ENCODE measurements around the gene TMEM184B.
A peak's percentile ranks its signal among the peaks of the same experiment; 100 is the strongest.
"Not testable (repeated sequence)": the region's sequence is repeated elsewhere in the genome, so short reads cannot be mapped to it uniquely, and the experiment has no call there.

TMEM184B gene

DNA sequence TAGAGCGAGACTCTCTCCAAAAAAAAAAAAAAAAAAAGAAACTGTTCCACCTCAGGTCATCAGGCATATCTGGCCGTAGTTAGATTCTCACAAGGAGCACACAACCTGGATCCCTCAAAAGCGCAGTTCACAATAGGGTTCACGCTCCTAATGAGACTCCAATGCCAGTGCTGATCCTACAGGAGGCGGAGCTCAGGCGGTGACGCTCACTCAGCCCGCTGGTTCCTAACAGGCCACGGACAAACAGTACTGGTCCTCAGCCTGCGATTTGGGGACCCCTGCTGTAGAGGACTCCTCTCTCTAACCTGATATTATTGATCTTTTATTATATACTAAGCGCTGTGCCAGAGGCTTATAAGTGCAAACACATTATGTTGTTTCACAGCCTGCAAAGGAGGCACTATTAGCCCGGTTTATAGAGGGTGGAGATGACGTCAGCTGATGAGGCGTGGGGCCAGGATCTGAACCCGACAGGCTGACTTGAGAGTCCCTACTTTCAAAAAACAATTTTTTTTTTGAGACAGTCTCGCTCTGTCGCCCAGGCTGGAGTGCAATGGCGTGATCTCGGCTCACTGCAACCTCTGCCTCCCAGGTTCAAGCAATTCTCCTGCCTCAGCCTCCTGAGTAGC lies 75.9 kb downstream of the TMEM184B start:
- Mint-ChIP-seq H3K27ac (no peak overlapping the region), H3K36me3 (no peaks in the 10 kb centered on the region)
- CTCF ChIA-PET: interaction anchor here (0.6 kb wide), 1 partner anchor 13 kb away, joined by 3 read pairs; no protein-coding TSS in a partner anchor

GRCh38 chr22:38193580-38193979 lies 79.2 kb downstream of the TMEM184B start:
- Mint-ChIP-seq H3K27me3 (peaks cover 41% of the 10 kb centered on the region), H3K9me3 (no peaks in the 10 kb centered on the region), H3K27ac (no peak overlapping the region), H3K4me3 (no peak overlapping the region), H3K4me1 (peaks cover 13% of the 10 kb centered on the region), H3K36me3 (no peaks in the 10 kb centered on the region)
- DNase-seq: no peak
- CTCF ChIA-PET: interaction anchor here (1.9 kb wide), 1 partner anchor 8 kb away, joined by 8 read pairs; the partner anchor contains the start of gene MAFF

More for the DNA sequence above, 75.9 kb downstream of the TMEM184B start:
- H3K4me1 Mint-ChIP-seq: peaks cover 37% of the 10 kb centered on the region
- no peaks in the 10 kb centered on the region for H3K9me3 Mint-ChIP-seq
- no peak for DNase-seq
- no peak overlapping the region for H3K4me3 Mint-ChIP-seq
- H3K27me3 Mint-ChIP-seq: peaks cover 35% of the 10 kb centered on the region

- Mint-ChIP-seq H3K4me3 (no peak overlapping the region), H3K27me3 (peaks cover 52% of the 10 kb centered on the region), H3K4me1 (peaks cover 13% of the 10 kb centered on the region), H3K9me3 (no peaks in the 10 kb centered on the region), H3K27ac (no peak overlapping the region), H3K36me3 (no peaks in the 10 kb centered on the region)
- CTCF ChIA-PET: interaction anchor here (1.9 kb wide), 1 partner anchor 9 kb away, joined by 8 read pairs; the partner anchor contains the start of gene MAFF
- no peak for DNase-seq
Measured at GRCh38 chr22:38192475-38192863, 80.3 kb downstream of the TMEM184B start.

- Mint-ChIP-seq H3K27ac (no peak overlapping the region), H3K27me3 (peaks cover 58% of the 10 kb centered on the region), H3K9me3 (no peaks in the 10 kb centered on the region), H3K4me1 (peaks cover 13% of the 10 kb centered on the region), H3K4me3 (no peak overlapping the region), H3K36me3 (no peaks in the 10 kb centered on the region)
- CTCF ChIA-PET: interaction anchor here (0.6 to 1.9 kb wide), 2 partner anchors 9 to 10 kb away, joined by 4 to 8 read pairs; partner anchors contain the start of gene MAFF
- DNase-seq: no peak
Measured at GRCh38 chr22:38191731-38192474, 80.9 kb downstream of the TMEM184B start.

GRCh38 chr22:38191055-38191454 lies 81.8 kb downstream of the TMEM184B start:
- CTCF ChIA-PET: no interaction called here
- Mint-ChIP-seq H3K4me1 (peaks cover 13% of the 10 kb centered on the region), H3K27me3 (peaks cover 59% of the 10 kb centered on the region), H3K4me3 (no peak overlapping the region), H3K27ac (no peak overlapping the region), H3K9me3 (no peaks in the 10 kb centered on the region), H3K36me3 (no peaks in the 10 kb centered on the region)
- no peak for DNase-seq

DNA sequence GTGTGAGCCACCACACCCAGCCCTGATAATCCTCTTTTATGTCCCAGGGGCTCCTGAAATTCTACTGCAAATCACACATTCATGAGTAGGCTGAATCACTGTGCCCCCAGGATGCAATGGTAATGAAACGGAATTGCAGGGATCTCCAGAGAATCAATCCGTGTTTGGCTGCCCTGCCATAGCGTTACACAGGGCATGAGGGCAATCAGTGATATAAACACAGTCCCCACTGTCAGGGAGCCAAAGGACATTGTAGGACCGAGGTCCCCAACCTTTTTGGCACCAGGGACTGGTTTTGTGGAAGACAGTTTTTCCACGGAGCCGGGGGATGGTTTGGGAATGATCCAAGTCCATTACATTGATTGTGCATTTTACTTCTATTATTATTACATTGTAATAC lies 82.2 kb downstream of the TMEM184B start:
- no peaks in the 10 kb centered on the region for H3K36me3 Mint-ChIP-seq
- CTCF ChIA-PET: no interaction called here
- H3K27ac Mint-ChIP-seq: no peak overlapping the region
- no peak overlapping the region for H3K4me3 Mint-ChIP-seq
- H3K4me1 Mint-ChIP-seq: peaks cover 13% of the 10 kb centered on the region
- H3K9me3 Mint-ChIP-seq: no peaks in the 10 kb centered on the region
- no peak for DNase-seq
- H3K27me3 Mint-ChIP-seq: peaks cover 59% of the 10 kb centered on the region

DNA sequence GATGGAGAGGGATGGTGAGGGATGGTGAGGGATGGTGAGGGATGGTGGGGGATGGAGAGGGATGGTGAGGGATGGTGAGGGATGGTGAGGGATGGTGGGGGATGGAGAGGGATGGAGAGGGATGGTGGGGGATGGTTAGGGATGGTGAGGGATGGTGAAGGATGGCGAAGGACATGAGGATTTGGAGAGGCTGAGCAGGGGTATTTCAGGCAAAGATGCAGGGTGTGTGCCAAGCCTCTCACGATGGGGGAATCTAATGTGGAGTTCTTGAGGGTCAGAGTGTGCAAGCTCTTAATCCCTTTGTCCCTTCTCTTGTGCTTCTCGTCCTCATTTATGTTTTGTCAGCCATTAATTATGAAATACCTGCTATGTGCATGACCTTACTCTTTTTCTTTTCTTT lies 83.7 kb downstream of the TMEM184B start:
- Mint-ChIP-seq H3K27ac (no peak overlapping the region), H3K4me1 (peaks cover 3% of the 10 kb centered on the region), H3K27me3 (peaks cover 59% of the 10 kb centered on the region), H3K9me3 (no peaks in the 10 kb centered on the region), H3K4me3 (no peak overlapping the region), H3K36me3 (no peaks in the 10 kb centered on the region)
- no peak for DNase-seq
- CTCF ChIA-PET: no interaction called here

DNA sequence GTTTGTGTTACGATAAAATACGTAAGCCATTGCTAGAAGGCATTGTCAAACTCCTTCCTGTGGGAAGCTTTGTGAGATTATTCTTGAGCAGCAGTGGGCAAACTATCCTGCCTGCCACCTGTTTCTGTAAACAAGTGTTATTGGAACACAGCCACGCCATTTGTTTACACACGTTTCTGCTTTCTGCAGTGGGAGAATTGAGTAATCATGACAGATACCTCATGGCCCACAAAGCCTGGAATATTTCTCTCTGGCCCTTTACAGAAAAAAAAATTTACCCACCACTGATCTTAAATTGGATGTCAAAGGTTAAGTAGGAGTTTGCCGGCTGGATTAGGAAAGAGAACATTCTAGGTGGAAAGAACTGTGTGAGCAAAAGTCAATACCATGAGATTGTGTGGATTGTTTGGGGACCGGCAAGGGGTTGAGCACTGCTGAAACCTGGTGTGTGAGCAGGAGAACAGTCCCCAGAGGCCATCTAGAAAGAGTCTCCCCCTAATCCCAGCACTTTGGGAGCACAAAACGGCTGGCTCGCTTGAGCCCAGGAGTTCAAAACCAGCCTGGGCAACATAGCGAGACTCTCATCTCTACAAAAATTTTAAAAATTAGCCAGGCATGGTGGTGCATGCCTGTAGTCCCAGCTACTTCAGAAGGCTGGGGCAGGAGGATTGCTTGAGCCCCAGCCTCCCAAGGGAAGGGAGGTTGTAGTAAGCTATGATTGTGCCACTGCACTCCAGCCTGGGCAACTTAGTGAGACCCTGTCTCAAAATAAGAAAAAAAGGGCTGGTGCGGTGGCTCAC lies 85.2 kb downstream of the TMEM184B start:
- Mint-ChIP-seq H3K9me3 (no peaks in the 10 kb centered on the region), H3K4me3 (no peak overlapping the region), H3K27ac (no peak overlapping the region), H3K4me1 (peaks cover 4% of the 10 kb centered on the region), H3K27me3 (peaks cover 51% of the 10 kb centered on the region), H3K36me3 (no peaks in the 10 kb centered on the region)
- DNase-seq: no peak
- CTCF ChIA-PET: interaction anchor here (1.0 kb wide), 1 partner anchor 73 kb away, joined by 4 read pairs; no protein-coding TSS in a partner anchor

DNA sequence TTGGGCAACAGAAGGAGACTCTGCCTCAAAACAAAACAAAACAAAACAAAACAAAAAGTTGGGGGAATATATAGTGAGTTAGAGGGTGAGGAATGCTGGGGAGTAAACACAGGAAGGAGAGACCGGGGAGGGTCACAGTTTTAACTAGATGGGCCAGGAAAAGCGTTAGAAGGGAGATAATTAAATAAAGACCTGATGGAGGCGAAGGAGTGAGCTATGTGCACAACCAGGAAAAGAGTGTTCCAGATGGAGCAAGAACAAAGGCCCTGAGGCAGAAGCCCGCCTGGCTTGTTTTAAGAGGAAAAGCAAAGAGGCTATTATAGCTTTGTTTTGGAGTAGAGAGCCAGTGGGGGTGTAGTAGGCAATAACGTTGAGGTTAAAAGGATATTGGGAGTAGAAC lies 86.4 kb downstream of the TMEM184B start:
- peaks cover 13% of the 10 kb centered on the region for H3K4me1 Mint-ChIP-seq
- CTCF ChIA-PET: no interaction called here
- peaks cover 40% of the 10 kb centered on the region for H3K27me3 Mint-ChIP-seq
- no peak for DNase-seq
- H3K4me3 Mint-ChIP-seq: no peak overlapping the region
- no peaks in the 10 kb centered on the region for H3K36me3 Mint-ChIP-seq
- no peak overlapping the region for H3K27ac Mint-ChIP-seq
- H3K9me3 Mint-ChIP-seq: no peaks in the 10 kb centered on the region

GRCh38 chr22:38184788-38185187 lies 88.0 kb downstream of the TMEM184B start:
- Mint-ChIP-seq H3K4me1 (peaks cover 29% of the 10 kb centered on the region), H3K4me3 (no peak overlapping the region), H3K27me3 (peaks cover 37% of the 10 kb centered on the region), H3K27ac (no peak overlapping the region), H3K9me3 (no peaks in the 10 kb centered on the region), H3K36me3 (peaks cover 1% of the 10 kb centered on the region)
- no peak for DNase-seq
- CTCF ChIA-PET: no interaction called here

DNA sequence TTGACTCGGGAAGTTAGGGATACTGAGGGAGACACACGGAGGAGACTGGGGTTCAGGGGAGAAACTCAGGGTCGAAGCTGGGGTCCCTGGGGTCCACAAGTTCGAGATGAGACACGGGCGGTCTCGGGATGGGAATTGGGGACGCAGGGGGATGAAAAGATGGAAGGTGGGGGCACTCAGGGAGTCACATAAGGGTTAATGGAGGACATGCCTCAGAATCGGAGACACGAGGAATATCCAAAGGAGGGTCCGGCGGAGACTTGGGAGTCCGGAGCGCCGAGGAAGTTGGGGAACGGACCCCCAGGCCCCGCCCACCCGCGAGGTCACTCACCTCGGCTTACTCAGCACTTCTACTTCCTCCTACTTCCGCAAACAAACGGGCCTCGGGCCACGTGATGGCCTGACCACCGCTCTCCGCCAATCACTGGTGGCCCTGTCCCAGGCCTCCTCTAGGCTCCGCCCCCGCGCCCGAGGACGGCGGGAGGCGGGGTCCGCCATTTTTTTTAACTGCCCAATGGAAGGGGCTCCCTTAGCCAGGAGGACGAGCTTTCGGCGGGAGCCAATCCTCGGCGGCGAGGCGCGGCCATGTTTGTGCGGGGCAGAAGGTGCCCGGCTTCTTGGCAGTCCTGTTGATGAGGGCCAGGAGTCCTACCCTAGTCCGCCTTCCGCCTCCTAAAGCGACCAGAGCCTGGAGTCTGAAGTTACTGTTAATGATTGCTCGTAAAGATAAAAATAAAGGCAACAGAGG lies 91.2 kb downstream of the TMEM184B start, which contains the start of gene PLA2G6:
TSS of gene PLA2G6 (minus strand) at position 378 of the 748 bp plus-strand sequence. CDS start 12,404 bp downstream, outside the sequence.
- H3K4me3 Mint-ChIP-seq: peak within 1 kb of the TSS; percentile 97
- H3K9me3 Mint-ChIP-seq: no peaks in the 10 kb centered on the region
- peak within 1 kb of the TSS; percentile 98 for H3K27ac Mint-ChIP-seq
- peaks cover 5% of the 10 kb centered on the region for H3K36me3 Mint-ChIP-seq
- CTCF ChIA-PET: interaction anchor here (1.2 kb wide), 1 partner anchor 20 kb away, joined by 3 read pairs; the partner anchor contains the start of gene MAFF
- peaks cover 59% of the 10 kb centered on the region for H3K4me1 Mint-ChIP-seq
- peaks cover 17% of the 10 kb centered on the region for H3K27me3 Mint-ChIP-seq
- DNase-seq: peak; percentile 99

DNA sequence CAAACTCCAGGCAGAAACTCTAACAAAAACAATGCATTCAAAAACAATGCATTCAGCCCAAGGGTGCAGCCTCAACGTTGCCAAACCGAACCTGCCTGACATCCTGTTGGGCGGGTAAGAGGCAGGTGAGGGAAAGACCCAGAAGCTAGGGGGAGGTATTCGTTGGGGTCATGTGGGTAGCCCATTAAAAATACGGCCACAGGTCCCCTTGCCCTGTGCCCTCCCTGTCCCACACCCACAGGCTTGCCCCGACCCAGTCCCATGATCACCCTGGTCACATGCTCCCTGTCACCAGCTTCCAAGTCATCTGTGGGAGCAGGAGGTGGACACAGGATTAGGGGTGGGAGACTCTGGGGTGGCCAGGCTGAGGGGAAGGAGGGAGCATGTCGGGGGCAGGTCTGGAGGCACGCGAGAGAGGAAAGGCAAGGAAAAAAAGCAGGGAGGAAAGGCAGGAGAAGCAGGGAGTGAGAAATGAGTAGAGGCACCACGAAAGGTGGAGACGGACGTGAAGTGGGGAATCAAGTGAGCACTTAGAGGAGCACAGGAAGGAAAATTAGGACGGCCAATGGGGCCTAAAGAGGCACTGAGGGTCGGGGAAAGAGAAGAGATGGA lies 91.9 kb downstream of the TMEM184B start:
- peaks cover 5% of the 10 kb centered on the region for H3K36me3 Mint-ChIP-seq
- peaks cover 66% of the 10 kb centered on the region for H3K4me1 Mint-ChIP-seq
- H3K27ac Mint-ChIP-seq: peak overlapping the region; percentile 98
- no peaks in the 10 kb centered on the region for H3K9me3 Mint-ChIP-seq
- CTCF ChIA-PET: interaction anchor here (0.7 to 1.2 kb wide), 2 partner anchors 21 to 58 kb away, joined by 3 read pairs; partner anchors contain the start of gene MAFF
- H3K27me3 Mint-ChIP-seq: peaks cover 17% of the 10 kb centered on the region
- DNase-seq: peak; percentile 67
- H3K4me3 Mint-ChIP-seq: peak overlapping the region; percentile 97

DNA sequence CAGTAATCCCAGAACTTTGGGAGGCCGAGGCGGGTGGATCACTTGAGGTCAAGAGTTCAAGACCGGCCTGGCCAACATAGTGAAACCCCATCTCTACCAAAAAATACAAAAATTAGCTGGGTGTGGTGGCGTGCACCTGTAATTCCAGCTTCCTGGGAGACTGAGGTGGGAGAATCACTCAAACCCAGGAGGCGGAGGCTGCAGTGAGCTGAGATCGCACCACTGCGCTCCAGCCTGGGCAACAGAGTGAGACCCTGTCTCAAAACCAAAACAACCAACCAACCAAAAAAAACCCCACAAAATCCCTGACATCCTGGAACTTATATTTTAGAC lies 94.2 kb downstream of the TMEM184B start:
- not testable (repeated sequence) for DNase-seq, H3K9me3 Mint-ChIP-seq, H3K27me3 Mint-ChIP-seq, H3K4me3 Mint-ChIP-seq
- Mint-ChIP-seq H3K27ac (peak overlapping the region; percentile 49), H3K36me3 (peaks cover 12% of the 10 kb centered on the region), H3K4me1 (peaks cover 81% of the 10 kb centered on the region)
- CTCF ChIA-PET: interaction anchor here (0.7 to 1.1 kb wide), 2 partner anchors 25 to 64 kb away, joined by 3 read pairs; no protein-coding TSS in a partner anchor
